Activated CD4-positive, alpha-beta T cell treated with anti-CD3 and anti-CD28 coated beads, Interleukin-2, amount 50 U/mL, for 24 hours (primary cell): ENCODE results near the gene SRGAP3.
A peak's percentile ranks its signal among the peaks of the same experiment; 100 is the strongest.

Experiments
- DNase-seq, 2 donors: peaks; one replicate each; pipeline ENCODE4 v3.0.0-alpha.2; 2020; ENCODE audit warnings: low read depth in 1 of 2, low spot score in 1 of 2

The SRGAP3 gene

GRCh38 chr3:9229325-9229724 is 20.1 kb downstream of the SRGAP3 start:
- no peak for DNase-seq

GRCh38 chr3:9226326-9226725 is 23.1 kb downstream of the SRGAP3 start:
- DNase-seq = no peak

- DNase-seq = no peak
Measured at GRCh38 chr3:9225268-9225667, 24.2 kb downstream of the SRGAP3 start.

GRCh38 chr3:9224490-9224889 is 25.0 kb downstream of the SRGAP3 start:
- DNase-seq = peak in 1 of 2 donors; percentile 5

- no peak for DNase-seq
Measured at GRCh38 chr3:9223672-9224071, 25.8 kb downstream of the SRGAP3 start.

- DNase-seq = no peak
Measured at GRCh38 chr3:9222956-9223639, 26.3 kb downstream of the SRGAP3 start.

GRCh38 chr3:9222049-9222448 is 27.4 kb downstream of the SRGAP3 start:
- no peak for DNase-seq

- no peak for DNase-seq
Measured at GRCh38 chr3:9218514-9218846, 31.0 kb downstream of the SRGAP3 start.

GRCh38 chr3:9217784-9218513 is 31.5 kb downstream of the SRGAP3 start:
- DNase-seq = no peak

- DNase-seq = no peak
Measured at GRCh38 chr3:9216736-9217135, 32.7 kb downstream of the SRGAP3 start.

- DNase-seq = no peak
Measured at GRCh38 chr3:9214599-9214998, 34.8 kb downstream of the SRGAP3 start.

- DNase-seq = no peak
Measured at GRCh38 chr3:9214185-9214584, 35.3 kb downstream of the SRGAP3 start.

GRCh38 chr3:9213019-9213634 is 36.3 kb downstream of the SRGAP3 start:
- no peak for DNase-seq

GRCh38 chr3:9211155-9211950 is 38.1 kb downstream of the SRGAP3 start:
- DNase-seq = no peak

- DNase-seq = no peak
Measured at GRCh38 chr3:9209777-9210176, 39.7 kb downstream of the SRGAP3 start.

- DNase-seq = no peak
Measured at GRCh38 chr3:9208605-9209152, 40.8 kb downstream of the SRGAP3 start.

- DNase-seq = no peak
Measured at GRCh38 chr3:9207116-9207763, 42.2 kb downstream of the SRGAP3 start.

GRCh38 chr3:9206287-9206686 is 43.2 kb downstream of the SRGAP3 start:
- DNase-seq = no peak

- no peak for DNase-seq
Measured at GRCh38 chr3:9205345-9206143, 43.9 kb downstream of the SRGAP3 start.
